Ovary (tissue), 9 donors: ENCODE data around the gene PPP4R3B. TPM values are rescaled to one million over a fixed set of nuclear protein-coding genes. Genes with fewer than 3 reads are reported as not detected.
"Not testable (repeated sequence)": the region's sequence is repeated elsewhere in the genome, so short reads cannot be mapped to it uniquely, and the experiment has no call there.

ENCODE experiments used
- DNase-seq, 5 donors: peaks; one replicate each; pipeline ENCODE4 v3.0.0-alpha.2; 2019 to 2020
- H3K27ac ChIP-seq, 2 donors: fragments of 200-600 bp; one replicate each; pipeline versions ENCODE4 v1.5.1 to v1.8.0; 2019 to 2022
- H3K27me3 ChIP-seq: fragments of 200-600 bp; one replicate; pipeline ENCODE4 v1.8.0; 2022
- H3K36me3 ChIP-seq: fragments of 200-600 bp; sonication (generic); one replicate; pipeline ENCODE4 v1.5.1; 2019
- H3K4me1 ChIP-seq: one replicate; pipeline ENCODE4 v1.8.1; 2013; ENCODE audit warnings: mild to moderate bottlenecking, moderate library complexity; ENCODE audit not compliant: insufficient read depth
- H3K4me3 ChIP-seq: fragments of 200-600 bp; sonication (generic); one replicate; pipeline ENCODE4 v1.5.1; 2017
- H3K9me3 ChIP-seq, 2 donors: fragments of 200-600 bp in 1 of 2; sonication (generic) in 1 of 2; one replicate each; pipeline versions ENCODE4 v1.5.1 to v1.8.1; 2013 to 2019; ENCODE audit warnings: mild to moderate bottlenecking in 1 of 2, moderate library complexity in 1 of 2
- CTCF ChIP-seq, 3 donors: fragments of 450-650 bp in 2 of 3; fragments of 200-600 bp in 1 of 3; IDR thresholded peaks; one replicate each; pipeline versions ENCODE4 v1.5.1 to v1.8.0; 2016 to 2022; ENCODE audit warnings: antibody characterized with exemption in 3 of 3, mild to moderate bottlenecking in 1 of 3
- EP300 ChIP-seq: sonication (generic); formaldehyde crosslinking; IDR thresholded peaks from one replicate; pipeline ENCODE4 v1.6.1; 2017; ENCODE audit warnings: antibody characterized with exemption
- POLR2A ChIP-seq: fragments of 450-650 bp; IDR thresholded peaks from one replicate; pipeline ENCODE4 v1.6.1; 2017; ENCODE audit warnings: antibody characterized with exemption, mild to moderate bottlenecking, moderate library complexity
- WGBS, 3 donors: extraction: QIAGEN DNeasy Blood & Tissue Kit in 1 of 3; methylation state at CpG; one replicate each; pipeline versions ENCODE4 v1.1.5 to v1.1.7; 2013 to 2017; 5-methylcytosine and 5-hydroxymethylcytosine counted together
- intact Hi-C, 4 donors: fragments of 100-400 bp; cut with DNase I; formaldehyde crosslinking; loops; one replicate each; pipeline versions ENCODE4 v1.11.0 to v1.15.1; 2022 to 2023
- polyA plus RNA-seq, 2 donors: library from polyadenylated mRNA; stranded (reverse); fragments of 200-250 nt in 1 of 2; fragments of 350-450 nt in 1 of 2; fragmentation: Illumina TruSeq in 1 of 2; extraction: RNeasy Lipid Tissue Mini Kit (QIAGEN cat#74804) in 1 of 2; gene quantifications; one replicate each; pipeline ENCODE4 v1.2.3, GENCODE V29; 2013 to 2014
- total RNA-seq, 7 donors: library from RNA; depleted of rRNA in 2 of 7; stranded (reverse); fragments of >200 nt in 2 of 7; fragmentation: NEBNext Ultra II Directional in 3 of 7; extraction: Animal tissue kit (Norgen Biotek cat#: 25700) in 3 of 7; gene quantifications; one replicate each; pipeline versions ENCODE4 v1.1.0 to v1.2.4, GENCODE V29; 2016 to 2023
- donor health status: DM: no; HTN: no; CAD: no; lungs with moderate emphysema.
- donor health status: DM: no; HTN: no; CAD: no.
- donor health status: Bipolar disorder and iron deficiency.
- donor health status: DM: yes; HTN: yes; CAD: no.
- donor health status: DM: no; HTN: no; CAD: no.
- donor health status: DM: yes; HTN: yes; CAD: no.

The PPP4R3B gene
- total and polyA plus RNA-seq, 9 donors: 27.4 to 66.6 (median 51.0) TPM

- DNase-seq: no peak
- Histone ChIP-seq H3K27me3 (no peaks in the 10 kb centered on the region), H3K36me3 (no peaks in the 10 kb centered on the region), H3K4me3 (no peak overlapping the region), H3K27ac (no peak overlapping the region), H3K9me3 (no peaks in the 10 kb centered on the region), H3K4me1 (peaks cover 2% of the 10 kb centered on the region)
- intact Hi-C loops: no loop called here
- 90 to 92% (median 91%) methylated on average over 9 of the region's 9 CpGs for whole genome bisulfite sequencing, 3 donors
- TF ChIP-seq POLR2A (no peak), EP300 (no peak), CTCF (IDR thresholded peaks at IDR 0.05) (no peak)
These were observed 60.6 kb downstream of the PPP4R3B start for GRCh38 chr2:55556809-55557208.

DNA sequence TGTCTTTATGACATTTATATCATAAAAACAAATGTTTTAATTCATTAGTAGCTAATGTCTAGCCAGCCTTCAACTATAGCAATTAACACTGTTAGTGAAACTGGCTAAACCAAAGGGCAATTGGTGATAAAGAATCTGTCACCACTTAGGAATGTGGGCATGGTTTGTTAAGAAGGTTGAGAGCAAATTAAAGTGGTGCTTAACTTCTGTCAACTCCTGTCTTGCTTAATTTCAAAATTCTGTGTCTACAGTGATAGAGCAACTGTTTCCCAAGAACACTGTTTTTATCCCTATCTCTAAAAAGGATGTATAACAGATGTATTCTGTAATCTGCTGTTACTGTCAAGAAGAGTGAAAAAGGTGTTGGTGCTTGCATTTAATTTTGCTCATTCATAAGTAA, 61.4 kb downstream of the PPP4R3B start:
- intact Hi-C loops: no loop called here
- Histone ChIP-seq H3K4me3 (no peak overlapping the region), H3K27ac (no peak overlapping the region), H3K27me3 (no peaks in the 10 kb centered on the region), H3K9me3 (no peaks in the 10 kb centered on the region), H3K4me1 (peaks cover 2% of the 10 kb centered on the region), H3K36me3 (no peaks in the 10 kb centered on the region)
- TF ChIP-seq EP300: no peak
- TF ChIP-seq POLR2A: no peak
- TF ChIP-seq CTCF (IDR thresholded peaks at IDR 0.05): no peak
- DNase-seq: no peak

GRCh38 chr2:55553321-55553720, 64.1 kb downstream of the PPP4R3B start:
- TF ChIP-seq CTCF (IDR thresholded peaks at IDR 0.05) (no peak), EP300 (no peak), POLR2A (no peak)
- 94 to 97% (median 95%) methylated on average over 3 of the region's 3 CpGs for WGBS, 3 donors
- Histone ChIP-seq H3K27me3 (no peaks in the 10 kb centered on the region), H3K27ac (no peak overlapping the region), H3K9me3 (no peaks in the 10 kb centered on the region), H3K4me1 (peaks cover 2% of the 10 kb centered on the region), H3K4me3 (no peak overlapping the region), H3K36me3 (no peaks in the 10 kb centered on the region)
- DNase-seq: no peak
- intact Hi-C loops: no loop called here

DNA sequence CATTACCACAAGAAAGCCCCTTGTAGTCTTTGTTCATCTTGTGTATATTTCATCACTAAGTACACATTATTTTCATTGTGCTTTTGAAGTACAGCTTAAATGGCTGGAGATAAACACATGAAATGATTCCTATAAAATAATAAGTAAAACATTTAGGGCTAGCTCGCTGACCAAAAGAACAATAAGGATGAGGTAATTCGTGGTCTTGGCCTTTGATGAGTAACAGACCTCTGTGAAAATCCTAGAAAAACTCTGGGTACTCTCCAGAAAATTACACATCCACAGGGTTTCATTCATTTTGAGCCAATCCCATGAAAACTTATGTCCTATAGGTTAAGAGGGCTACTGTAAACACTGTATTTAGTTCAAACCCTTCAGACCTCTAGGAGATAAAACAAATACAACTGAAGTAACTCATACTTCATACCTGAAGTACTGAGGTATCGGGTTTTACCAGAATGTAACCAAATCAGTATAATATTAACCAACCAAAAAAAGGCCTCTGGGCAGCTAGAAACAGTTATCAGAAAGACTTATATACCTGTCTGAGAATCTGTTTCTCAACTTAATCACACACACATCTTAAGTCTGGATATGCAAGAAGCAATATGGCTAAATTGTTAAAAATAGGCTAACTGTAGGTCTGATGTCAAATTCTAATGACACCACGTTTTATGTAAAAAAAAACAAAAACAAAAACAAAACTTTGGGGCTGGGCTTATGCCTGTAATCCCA, 66.9 kb downstream of the PPP4R3B start:
- no peaks in the 10 kb centered on the region for H3K9me3 ChIP-seq
- intact Hi-C loops: no loop called here
- WGBS, 3 donors: 65 to 71% (median 67%) methylated on average over 4 of the region's 4 CpGs
- no peaks in the 10 kb centered on the region for H3K36me3 ChIP-seq
- no peak for DNase-seq
- H3K4me1 ChIP-seq: peaks cover 2% of the 10 kb centered on the region
- no peaks in the 10 kb centered on the region for H3K27me3 ChIP-seq
- H3K4me3 ChIP-seq: no peak overlapping the region
- H3K27ac ChIP-seq: no peak overlapping the region
- no peak for TF ChIP-seq EP300
- TF ChIP-seq POLR2A: no peak
- no peak for TF ChIP-seq CTCF (IDR thresholded peaks at IDR 0.05)

DNA sequence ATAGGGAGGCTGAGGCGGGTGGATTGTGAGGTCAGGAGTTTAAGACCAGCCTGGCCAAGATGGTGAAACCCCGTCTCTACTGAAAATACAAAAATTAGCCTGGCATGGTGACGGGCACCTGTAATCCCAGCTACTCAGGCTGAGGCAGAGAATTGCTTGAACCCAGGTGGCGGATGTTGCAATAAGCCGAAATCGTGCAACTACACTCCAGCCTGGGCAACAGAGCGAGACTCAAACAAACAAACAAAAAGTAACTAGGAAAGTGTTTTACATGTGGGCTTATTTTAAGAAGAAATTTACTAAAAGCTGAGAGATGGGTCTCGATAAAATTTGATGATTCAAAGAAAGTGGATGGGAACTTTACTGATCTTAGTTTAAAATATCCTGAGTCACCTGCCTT, 69.7 kb downstream of the PPP4R3B start:
- H3K36me3 ChIP-seq, H3K4me3 ChIP-seq, H3K27ac ChIP-seq, H3K4me1 ChIP-seq, intact Hi-C loops, H3K27me3 ChIP-seq, H3K9me3 ChIP-seq, DNase-seq: not testable (repeated sequence)
- WGBS, 3 donors: 95 to 98% (median 95%) methylated on average over 8 of the region's 8 CpGs
